MG63 (cell line): Measurements from ENCODE around the gene PSD. TPM values are rescaled to one million over a fixed set of nuclear protein-coding genes. Genes with fewer than 3 reads are reported as not detected.
A peak's percentile ranks its signal among the peaks of the same experiment; 100 is the strongest.

Experiments used
- DNase-seq: peaks from one replicate; pipeline ENCODE4 v3.0.0-alpha.2; 2020
- H3K27me3 ChIP-seq: fragments of 250-450 bp; sonication (Bioruptor Pico); 2 replicates; pipeline ENCODE4 v1.5.1; 2020; ENCODE audit warnings: mild to moderate bottlenecking, moderate library complexity
- H3K36me3 ChIP-seq: fragments of 250-450 bp; sonication (Bioruptor Pico); 2 replicates; pipeline ENCODE4 v1.5.1; 2020; ENCODE audit warnings: mild to moderate bottlenecking, moderate library complexity
- H3K4me3 ChIP-seq: fragments of 250-450 bp; sonication (Bioruptor Pico); 2 replicates; pipeline ENCODE4 v1.5.1; 2020; ENCODE audit warnings: mild to moderate bottlenecking, moderate library complexity
- H3K9me3 ChIP-seq: fragments of 250-450 bp; sonication (Bioruptor Pico); 2 replicates; pipeline ENCODE4 v1.5.1; 2020; ENCODE audit warnings: mild to moderate bottlenecking, moderate library complexity
- total RNA-seq: library from RNA; depleted of rRNA; stranded (reverse); fragments of >200 nt; shearing (Covaris generic); gene quantifications from 2 replicates; pipeline ENCODE4 v1.2.3, GENCODE V29; 2014; ENCODE audit warnings: low replicate concordance

The PSD gene
- total RNA-seq, 1 experiment from 2014 or later, result not detected

- Histone ChIP-seq H3K4me3 (no peak overlapping the region), H3K9me3 (no peaks in the 10 kb centered on the region), H3K27me3 (peaks cover 33% of the 10 kb centered on the region), H3K36me3 (no peaks in the 10 kb centered on the region)
- no peak for DNase-seq
Measured at GRCh38 chr10:102412293-102412692, 6.3 kb downstream of the PSD start.

DNA sequence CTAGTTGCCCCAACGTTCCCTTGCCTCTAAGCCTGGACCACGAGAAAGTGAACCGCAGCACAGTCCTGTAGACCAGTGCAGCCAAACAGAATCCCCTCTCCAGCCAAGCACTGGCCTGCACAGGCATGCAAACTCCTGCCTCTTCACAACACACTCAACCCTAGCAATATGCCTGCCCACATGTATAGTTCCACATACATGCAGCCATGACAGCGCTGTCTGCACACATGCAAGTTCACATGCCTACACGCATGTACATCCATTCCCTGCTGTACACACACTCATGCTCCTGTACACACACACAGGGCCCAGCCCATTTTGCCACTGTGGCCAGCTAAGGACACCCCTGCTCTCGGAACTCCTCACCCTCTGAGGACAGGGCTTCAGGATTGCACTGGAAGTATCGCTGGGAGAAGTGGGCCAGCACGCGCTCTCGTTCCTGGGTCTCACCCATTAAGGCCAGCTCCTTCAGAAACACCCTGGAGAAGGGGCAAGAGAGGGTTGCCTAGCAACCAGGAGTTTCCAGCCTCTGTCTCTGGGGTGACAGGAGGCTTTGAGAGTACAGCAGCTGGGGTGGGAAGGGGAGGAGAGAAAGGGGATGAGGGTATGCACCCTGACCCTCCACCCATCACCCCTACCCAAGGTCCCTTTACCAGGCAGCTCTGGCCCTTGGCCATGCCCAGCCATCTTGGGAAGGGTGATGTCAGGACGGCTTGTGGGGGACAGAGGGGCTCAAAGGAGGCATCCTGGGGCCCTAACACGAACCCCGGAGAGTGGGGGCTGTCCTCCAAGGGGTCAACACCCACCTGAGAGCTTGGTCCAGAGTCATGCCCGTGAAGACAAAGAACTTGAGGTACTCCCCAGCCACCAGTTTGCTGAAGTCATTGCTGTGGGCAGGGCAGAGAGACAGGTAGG is 7.0 kb downstream of the PSD start:
- Histone ChIP-seq H3K36me3 (no peaks in the 10 kb centered on the region), H3K4me3 (no peak overlapping the region), H3K9me3 (no peaks in the 10 kb centered on the region), H3K27me3 (peaks cover 33% of the 10 kb centered on the region)
- no peak for DNase-seq

- Histone ChIP-seq H3K4me3 (no peak overlapping the region), H3K27me3 (peaks cover 33% of the 10 kb centered on the region), H3K36me3 (no peaks in the 10 kb centered on the region), H3K9me3 (no peaks in the 10 kb centered on the region)
- DNase-seq, result no peak
Measured at GRCh38 chr10:102410429-102411073, 8.0 kb downstream of the PSD start.

- no peaks in the 10 kb centered on the region for H3K9me3 ChIP-seq
- H3K27me3 ChIP-seq, result peaks cover 33% of the 10 kb centered on the region
- DNase-seq, result no peak
- no peak overlapping the region for H3K4me3 ChIP-seq
- H3K36me3 ChIP-seq, result no peaks in the 10 kb centered on the region
Measured at GRCh38 chr10:102409604-102410428, 8.8 kb downstream of the PSD start.

DNA sequence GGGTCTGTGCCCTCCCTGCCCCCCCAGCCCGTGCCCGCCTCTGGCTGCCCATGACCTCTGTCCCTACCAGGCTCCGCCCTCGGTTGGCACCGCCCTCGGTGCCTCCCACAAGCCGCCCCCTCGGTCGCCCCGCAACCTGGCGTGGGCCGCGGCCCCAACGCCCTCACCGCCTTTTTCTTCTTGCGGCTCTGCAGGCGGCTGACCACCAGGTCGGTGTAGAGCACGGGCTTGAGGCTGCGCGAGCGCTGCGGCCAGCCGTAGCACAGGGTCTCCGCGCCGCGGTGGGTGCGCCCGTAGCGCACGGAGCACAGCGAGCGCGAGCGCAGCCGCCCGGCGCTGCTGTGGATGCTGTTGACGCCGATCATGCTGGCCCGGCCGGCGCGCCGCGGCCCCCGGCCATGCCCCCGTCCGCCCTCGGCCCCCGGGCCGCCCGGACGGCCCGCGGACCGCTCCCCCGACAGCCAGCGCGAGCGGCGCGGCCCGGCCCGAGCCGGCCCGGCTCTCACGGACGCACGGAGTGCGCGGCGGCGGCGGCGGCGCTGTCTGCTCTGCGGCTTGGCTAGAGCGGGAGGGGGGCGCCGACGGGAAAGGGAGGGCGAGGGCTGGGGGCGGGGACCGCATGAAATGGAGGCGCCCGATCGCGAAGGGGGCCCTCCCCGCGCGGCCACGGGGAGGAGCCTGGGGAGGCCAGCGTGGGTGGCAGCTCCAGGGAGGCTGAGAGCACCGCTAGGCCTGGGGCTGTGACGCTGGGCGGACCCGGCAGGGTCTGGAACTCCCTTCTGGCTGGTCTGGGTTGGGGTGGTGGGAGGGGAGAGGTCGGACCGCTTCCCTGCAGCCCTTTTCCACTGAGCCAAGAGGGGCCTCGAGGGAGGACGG is 9.6 kb downstream of the PSD start:
- peaks cover 33% of the 10 kb centered on the region for H3K27me3 ChIP-seq
- no peak for DNase-seq

DNA sequence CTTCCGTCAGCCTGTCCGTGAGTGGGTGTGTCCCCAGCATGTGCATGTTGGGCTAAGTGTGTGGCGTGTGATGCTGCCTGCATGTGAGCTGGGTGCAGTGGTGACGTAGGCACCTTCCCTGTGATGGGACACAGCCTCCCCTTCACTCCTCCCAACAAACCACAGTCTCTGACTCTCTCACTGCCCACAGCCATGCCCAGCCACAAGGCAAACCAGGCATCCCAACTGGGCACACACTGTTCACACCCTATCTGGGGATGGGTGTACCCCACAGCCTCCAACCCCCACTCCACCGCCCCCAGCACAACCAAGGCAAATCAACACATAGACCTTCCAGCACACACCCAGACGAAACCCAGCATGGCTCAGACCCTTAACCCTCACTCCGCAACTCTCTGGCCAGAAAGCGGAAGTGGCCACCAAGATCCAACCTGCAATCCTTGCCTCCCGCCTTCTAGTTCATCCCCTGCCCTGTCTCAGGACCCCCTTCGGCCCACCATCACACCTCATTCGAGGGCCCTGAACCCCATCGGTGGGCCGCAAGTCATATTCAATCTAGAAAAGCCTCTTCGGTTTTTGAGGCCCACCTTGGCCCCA is 10.4 kb downstream of the PSD start:
- peaks cover 31% of the 10 kb centered on the region for H3K27me3 ChIP-seq
- no peak for DNase-seq
- no peaks in the 10 kb centered on the region for H3K9me3 ChIP-seq
- H3K4me3 ChIP-seq, result no peak overlapping the region
- no peaks in the 10 kb centered on the region for H3K36me3 ChIP-seq

More for the DNA sequence above, 9.6 kb downstream of the PSD start:
- Histone ChIP-seq H3K36me3 (no peaks in the 10 kb centered on the region), H3K9me3 (no peaks in the 10 kb centered on the region), H3K4me3 (no peak overlapping the region)

DNA sequence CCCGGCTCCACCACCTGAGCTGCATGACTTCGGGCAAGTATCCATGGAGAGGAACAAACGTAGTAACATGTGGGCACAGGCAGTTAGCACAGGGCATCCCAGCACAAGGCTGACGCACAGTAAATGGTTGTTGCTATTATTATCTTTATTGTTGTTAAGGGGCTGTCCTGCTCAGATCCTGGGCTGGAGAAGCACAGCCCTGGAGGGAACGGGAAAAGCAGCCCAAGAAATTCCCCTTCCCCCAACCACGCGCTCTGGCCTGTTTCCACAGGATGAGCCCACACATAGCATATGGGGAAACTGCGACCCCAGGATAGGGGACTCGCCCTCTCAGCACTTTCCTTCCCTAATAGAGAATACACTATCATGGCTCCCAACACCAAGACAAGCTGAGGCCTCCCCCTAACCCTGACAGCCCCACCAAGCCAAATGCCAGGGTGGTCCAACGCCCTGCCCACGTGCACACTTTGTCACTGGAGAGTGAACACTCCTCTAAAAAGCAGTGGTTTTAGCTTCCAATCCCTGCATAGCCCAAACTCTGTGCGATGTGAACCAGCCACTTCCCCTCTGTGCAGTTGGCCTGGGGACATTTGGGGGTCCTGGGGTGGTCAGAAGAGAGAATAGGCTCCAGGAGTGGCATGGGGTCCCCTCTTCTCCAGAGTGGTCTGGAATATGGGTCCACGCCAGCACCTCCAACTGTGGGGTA is 11.0 kb downstream of the PSD start:
- no peak overlapping the region for H3K4me3 ChIP-seq
- no peak for DNase-seq
- H3K9me3 ChIP-seq, result no peaks in the 10 kb centered on the region
- peaks cover 30% of the 10 kb centered on the region for H3K27me3 ChIP-seq
- no peaks in the 10 kb centered on the region for H3K36me3 ChIP-seq

DNA sequence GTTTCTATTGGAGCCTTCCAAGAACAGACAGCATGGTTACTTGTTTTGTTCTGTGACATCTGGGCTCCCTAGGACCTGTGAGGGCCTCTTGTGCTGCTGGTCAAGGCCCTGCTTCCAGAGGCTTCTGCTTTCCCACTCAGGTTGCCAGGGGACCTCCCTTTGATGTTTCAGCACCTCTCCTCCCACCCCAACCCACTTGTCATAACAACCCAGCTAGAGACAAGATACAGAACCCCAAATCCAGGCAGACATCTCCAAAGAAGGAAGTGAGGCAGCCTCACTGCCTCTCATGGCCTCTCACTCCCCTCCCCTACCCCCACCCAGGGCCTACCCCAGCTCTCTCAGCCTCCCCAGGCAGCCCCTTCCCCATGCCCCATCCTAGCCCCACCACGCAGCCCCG is 11.8 kb downstream of the PSD start:
- no peak for DNase-seq
- no peak overlapping the region for H3K4me3 ChIP-seq
- peaks cover 26% of the 10 kb centered on the region for H3K27me3 ChIP-seq
- H3K9me3 ChIP-seq, result no peaks in the 10 kb centered on the region
- no peaks in the 10 kb centered on the region; the same call in 1 of the 2 replicates for H3K36me3 ChIP-seq

- Histone ChIP-seq H3K36me3 (no peaks in the 10 kb centered on the region; the same call in 1 of the 2 replicates), H3K4me3 (no peak overlapping the region), H3K27me3 (peaks cover 17% of the 10 kb centered on the region), H3K9me3 (no peaks in the 10 kb centered on the region)
- DNase-seq, result no peak
Measured at GRCh38 chr10:102405632-102406031, 13.0 kb downstream of the PSD start.

DNA sequence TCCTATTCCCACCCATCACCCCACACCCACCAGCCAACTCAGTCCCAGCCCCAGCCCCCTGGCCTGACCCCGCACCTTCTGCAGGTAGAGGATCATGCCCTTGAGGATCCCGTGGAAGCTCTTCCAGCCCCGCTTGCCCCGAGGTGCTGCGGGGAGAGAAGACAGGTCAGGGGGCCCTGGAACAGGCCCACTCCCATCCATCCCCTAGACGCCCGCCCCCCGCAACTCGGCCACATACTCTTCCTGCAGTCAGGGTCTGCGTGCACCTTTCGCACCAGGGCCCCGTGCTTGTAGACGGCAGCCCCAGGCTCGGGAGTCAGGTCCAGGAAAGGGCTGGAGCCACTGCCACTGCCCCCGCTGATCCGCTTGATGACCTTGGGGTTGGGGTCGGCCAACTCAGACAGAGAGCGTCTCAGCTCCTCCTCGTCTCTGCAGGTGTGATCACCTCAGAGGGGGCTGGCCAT is 13.4 kb downstream of the PSD start:
- H3K9me3 ChIP-seq, result no peaks in the 10 kb centered on the region
- H3K27me3 ChIP-seq, result peaks cover 12% of the 10 kb centered on the region
- peaks cover 4% of the 10 kb centered on the region for H3K36me3 ChIP-seq
- no peak overlapping the region for H3K4me3 ChIP-seq
- no peak for DNase-seq

- peaks cover 9% of the 10 kb centered on the region for H3K36me3 ChIP-seq
- H3K27me3 ChIP-seq, result peaks cover 8% of the 10 kb centered on the region
- no peaks in the 10 kb centered on the region for H3K9me3 ChIP-seq
- no peak for DNase-seq
- no peak overlapping the region for H3K4me3 ChIP-seq
Measured at GRCh38 chr10:102404361-102405107, 14.1 kb downstream of the PSD start.

GRCh38 chr10:102403115-102403514 is 15.5 kb downstream of the PSD start:
- H3K9me3 ChIP-seq, result no peaks in the 10 kb centered on the region
- H3K4me3 ChIP-seq, result no peak overlapping the region
- peaks cover 16% of the 10 kb centered on the region for H3K36me3 ChIP-seq
- DNase-seq, result no peak
- no peaks in the 10 kb centered on the region for H3K27me3 ChIP-seq

GRCh38 chr10:102402512-102402896 is 16.1 kb downstream of the PSD start:
- no peaks in the 10 kb centered on the region for H3K9me3 ChIP-seq
- H3K27me3 ChIP-seq, result no peaks in the 10 kb centered on the region
- no peak overlapping the region for H3K4me3 ChIP-seq
- DNase-seq, result no peak
- peaks cover 22% of the 10 kb centered on the region for H3K36me3 ChIP-seq

DNA sequence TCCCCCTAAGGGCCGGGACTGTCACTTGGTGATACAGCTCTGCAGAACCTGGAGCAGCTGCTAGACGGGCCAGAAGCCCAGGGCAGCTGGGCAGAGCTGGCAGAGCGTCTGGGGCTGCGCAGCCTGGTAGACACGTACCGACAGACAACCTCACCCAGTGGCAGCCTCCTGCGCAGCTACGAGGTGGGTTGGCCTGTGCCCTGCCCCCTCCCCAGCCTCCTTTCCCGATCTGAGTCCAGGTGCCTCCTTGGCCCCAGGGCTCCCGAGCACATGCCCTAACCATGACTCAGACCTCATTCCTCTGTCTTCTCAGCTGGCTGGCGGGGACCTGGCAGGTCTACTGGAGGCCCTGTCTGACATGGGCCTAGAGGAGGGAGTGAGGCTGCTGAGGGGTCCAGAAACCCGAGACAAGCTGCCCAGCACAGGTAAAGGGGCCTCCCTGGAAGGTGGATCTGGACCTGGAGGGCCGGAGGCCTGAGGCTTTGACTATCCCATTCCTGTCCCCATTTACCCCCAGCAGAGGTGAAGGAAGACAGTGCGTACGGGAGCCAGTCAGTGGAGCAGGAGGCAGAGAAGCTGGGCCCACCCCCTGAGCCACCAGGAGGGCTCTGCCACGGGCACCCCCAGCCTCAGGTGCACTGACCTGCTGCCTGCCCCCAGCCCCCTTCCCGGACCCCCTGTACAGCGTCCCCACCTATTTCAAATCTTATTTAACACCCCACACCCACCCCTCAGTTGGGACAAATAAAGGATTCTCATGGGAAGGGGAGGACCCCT is 16.7 kb downstream of the PSD start:
- Histone ChIP-seq H3K36me3 (peaks cover 23% of the 10 kb centered on the region), H3K27me3 (no peaks in the 10 kb centered on the region), H3K9me3 (no peaks in the 10 kb centered on the region), H3K4me3 (no peak overlapping the region)
- peak; percentile 52 for DNase-seq
